WTC11 (cell line): ENCODE results near the gene ANO7. TPM values are rescaled to one million over a fixed set of nuclear protein-coding genes. Genes with fewer than 3 reads are reported as not detected.

Source experiments
- ATAC-seq: fragments of 200-7000 bp; cut with Tn5 transposase; 2 replicates; pipeline ENCODE4 v1.10.0; 2021; ENCODE audit warnings: mild to moderate bottlenecking, moderate library complexity
- CTCF ChIA-PET: fragments of 300-600 bp; sonication (Branson Sonifier 250); formaldehyde crosslinking; loops from one replicate; lab custom pipeline; 2021; ENCODE audit warnings: antibody characterized with exemption; lab: Charles Lee
- POLR2A ChIA-PET: fragments of 350-600 bp; sonication (Branson Sonifier 250); formaldehyde crosslinking; loops from one replicate; lab custom pipeline; 2021; ENCODE audit warnings: antibody characterized with exemption; lab: Charles Lee
- DNase-seq: peaks from one replicate; pipeline ENCODE4 v3.0.0; 2021; ENCODE audit warnings: low spot score
- H3K27ac Mint-ChIP-seq: 2 replicates; pipeline ENCODE4 v1.8.0; 2021; ENCODE audit warnings: mixed read lengths
- H3K27me3 Mint-ChIP-seq: 2 replicates; pipeline ENCODE4 v1.8.0; 2021; ENCODE audit warnings: low read depth, mild to moderate bottlenecking, moderate library complexity, mixed read lengths
- H3K36me3 Mint-ChIP-seq: 2 replicates; pipeline ENCODE4 v1.8.0; 2021; ENCODE audit warnings: mixed read lengths
- H3K4me1 Mint-ChIP-seq: 2 replicates; pipeline ENCODE4 v1.8.0; 2022; ENCODE audit warnings: mixed read lengths
- H3K4me3 Mint-ChIP-seq: 2 replicates; pipeline ENCODE4 v1.8.0; 2021; ENCODE audit warnings: mild to moderate bottlenecking, moderate library complexity, mixed read lengths
- H3K9me3 Mint-ChIP-seq: 2 replicates; pipeline ENCODE4 v1.8.0; 2021; ENCODE audit warnings: mixed read lengths
- CBFB ChIP-seq: sonication (generic); formaldehyde crosslinking; IDR thresholded peaks from 2 replicates; pipeline ENCODE4 v1.8.1; 2022; ENCODE audit warnings: mild to moderate bottlenecking, low read depth, missing genetic modification reagents
- ELF4 ChIP-seq: sonication (generic); formaldehyde crosslinking; IDR thresholded peaks from 2 replicates; pipeline ENCODE4 v1.8.1; 2022; ENCODE audit warnings: low read depth, mild to moderate bottlenecking, moderate library complexity, missing genetic modification reagents
- EMX1 ChIP-seq: fragments of 250-450 bp; sonication (Bioruptor Pico); IDR thresholded peaks from 2 replicates; pipeline ENCODE4 v1.8.0; 2021; ENCODE audit warnings: mild to moderate bottlenecking
- ETV6 ChIP-seq: sonication (generic); formaldehyde crosslinking; IDR thresholded peaks from 2 replicates; pipeline ENCODE4 v1.8.1; 2022; ENCODE audit warnings: mild to moderate bottlenecking, missing genetic modification reagents
- JAZF1 ChIP-seq: fragments of 250-450 bp; sonication (Bioruptor Pico); IDR thresholded peaks from 2 replicates; pipeline ENCODE4 v1.9.0; 2021; ENCODE audit warnings: moderate library complexity, mild to moderate bottlenecking, inconsistent platforms
- JUN ChIP-seq: sonication (generic); formaldehyde crosslinking; IDR thresholded peaks from 2 replicates; pipeline ENCODE4 v1.8.0; 2023; ENCODE audit warnings: mild to moderate bottlenecking, missing genetic modification reagents
- MYBL2 ChIP-seq: sonication (generic); formaldehyde crosslinking; IDR thresholded peaks from 2 replicates; pipeline ENCODE4 v1.8.1; 2023; ENCODE audit warnings: mild to moderate bottlenecking, moderate library complexity, missing genetic modification reagents
- NR1H2 ChIP-seq: sonication (generic); formaldehyde crosslinking; IDR thresholded peaks from 2 replicates; pipeline ENCODE4 v1.9.0; 2021; ENCODE audit warnings: mild to moderate bottlenecking, moderate library complexity, missing genetic modification reagents
- PRRX2 ChIP-seq: fragments of 250-450 bp; sonication (Bioruptor Pico); IDR thresholded peaks from 2 replicates; pipeline ENCODE4 v1.8.0; 2021; ENCODE audit warnings: mild to moderate bottlenecking
- RORB ChIP-seq: fragments of 250-450 bp; sonication (Bioruptor Pico); IDR thresholded peaks from 2 replicates; pipeline ENCODE4 v1.9.0; 2021; ENCODE audit warnings: mild to moderate bottlenecking
- TEAD1 ChIP-seq: sonication (generic); formaldehyde crosslinking; IDR thresholded peaks from 2 replicates; pipeline ENCODE4 v1.8.0; 2022; ENCODE audit warnings: mild to moderate bottlenecking, missing genetic modification reagents
- ZBTB21 ChIP-seq: sonication (generic); formaldehyde crosslinking; IDR thresholded peaks from 2 replicates; pipeline ENCODE4 v1.8.1; 2023; ENCODE audit warnings: mild to moderate bottlenecking, missing genetic modification reagents, borderline replicate concordance
- ZNF138 ChIP-seq: sonication (generic); formaldehyde crosslinking; conservative IDR thresholded peaks from 2 replicates; pipeline ENCODE4 v1.8.1; 2022; ENCODE audit warnings: mild to moderate bottlenecking, moderate library complexity, missing genetic modification reagents
- ZNF396 ChIP-seq: fragments of 250-450 bp; sonication (Bioruptor Pico); IDR thresholded peaks from 2 replicates; pipeline ENCODE4 v1.8.0; 2021; ENCODE audit warnings: mild to moderate bottlenecking, moderate library complexity, borderline replicate concordance
- ZNF416 ChIP-seq: fragments of 250-450 bp; sonication (Bioruptor Pico); IDR thresholded peaks from 2 replicates; pipeline ENCODE4 v1.9.0; 2021; ENCODE audit warnings: mild to moderate bottlenecking, inconsistent platforms
- total RNA-seq: library from RNA; stranded (reverse); gene quantifications from 3 replicates; pipeline ENCODE4 v1.2.3, GENCODE V29; 2021
- TF ChIP-seq, protein P1 (sequence below): sonication (generic); formaldehyde crosslinking; IDR thresholded peaks from 2 replicates; pipeline ENCODE4 v1.8.1; 2023; ENCODE audit warnings: mild to moderate bottlenecking, missing genetic modification reagents, moderate library complexity
- TF ChIP-seq, protein P2 (sequence below): sonication (generic); formaldehyde crosslinking; IDR thresholded peaks from 2 replicates; pipeline ENCODE4 v1.8.1; 2022; ENCODE audit warnings: mild to moderate bottlenecking, moderate library complexity, missing genetic modification reagents
- TF ChIP-seq, protein P3 (sequence below): sonication (generic); formaldehyde crosslinking; conservative IDR thresholded peaks from 2 replicates; pipeline ENCODE4 v1.8.1; 2023; ENCODE audit warnings: mild to moderate bottlenecking, low read depth, missing genetic modification reagents, moderate library complexity
- TF ChIP-seq, protein P4 (sequence below): fragments of 250-450 bp; sonication (Bioruptor Pico); conservative IDR thresholded peaks from 2 replicates; pipeline ENCODE4 v1.9.0; 2021; ENCODE audit warnings: mild to moderate bottlenecking
- TF ChIP-seq, protein P5 (sequence below): fragments of 250-450 bp; sonication (Bioruptor Pico); IDR thresholded peaks from 2 replicates; pipeline ENCODE4 v1.9.0; 2021; ENCODE audit warnings: moderate library complexity, mild to moderate bottlenecking, inconsistent platforms, borderline replicate concordance
- TF ChIP-seq, protein P6 (sequence below): sonication (generic); formaldehyde crosslinking; IDR thresholded peaks from 2 replicates; pipeline ENCODE4 v1.8.1; 2023; ENCODE audit warnings: mild to moderate bottlenecking, missing genetic modification reagents, moderate library complexity

The ANO7 gene
- total RNA-seq, 1 experiment from 2014 or later: 8.0 TPM

DNA sequence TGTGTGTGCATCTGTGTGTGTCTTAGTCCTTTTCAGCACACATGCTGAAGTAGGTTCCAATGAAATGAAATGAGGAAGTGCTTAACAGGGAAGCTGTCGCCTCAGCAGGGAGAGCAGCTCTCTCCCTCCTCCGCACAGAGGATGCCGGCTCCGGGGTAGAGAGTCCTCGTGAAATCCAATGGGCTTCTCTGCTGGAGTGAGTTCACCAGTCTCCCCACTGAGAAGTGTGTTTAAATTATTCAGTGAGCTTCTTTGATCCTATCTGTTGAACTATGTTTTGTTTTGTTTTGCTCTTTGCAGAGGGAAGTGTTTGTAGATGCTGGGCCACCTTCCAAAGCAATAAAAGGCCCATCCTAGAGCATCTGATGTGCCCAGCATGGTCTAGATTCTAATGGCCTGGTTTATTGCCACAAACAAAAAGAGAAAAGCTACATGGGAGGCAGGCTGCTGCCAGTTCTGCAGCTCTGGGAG, 31.5 kb upstream of the ANO7 start:
- H3K27me3 Mint-ChIP-seq: no peaks in the 10 kb centered on the region
- ATAC-seq: peak; percentile 24; the same call in 1 of the 2 replicates
- TF ChIP-seq, protein P1, sequence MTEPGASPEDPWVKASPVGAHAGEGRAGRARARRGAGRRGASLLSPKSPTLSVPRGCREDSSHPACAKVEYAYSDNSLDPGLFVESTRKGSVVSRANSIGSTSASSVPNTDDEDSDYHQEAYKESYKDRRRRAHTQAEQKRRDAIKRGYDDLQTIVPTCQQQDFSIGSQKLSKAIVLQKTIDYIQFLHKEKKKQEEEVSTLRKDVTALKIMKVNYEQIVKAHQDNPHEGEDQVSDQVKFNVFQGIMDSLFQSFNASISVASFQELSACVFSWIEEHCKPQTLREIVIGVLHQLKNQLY: no peak
- TF ChIP-seq EMX1 (no peak), ELF4 (CRISPR knock-in tag) (no peak), ZNF396 (CRISPR knock-in tag) (no peak), RORB (no peak), MYBL2 (CRISPR knock-in tag) (no peak), ZNF138 (no peak), ZBTB21 (CRISPR knock-in tag) (no peak), ZNF416 (CRISPR knock-in tag) (no peak), ETV6 (CRISPR knock-in tag) (no peak), CBFB (CRISPR knock-in tag) (no peak), TEAD1 (CRISPR knock-in tag) (no peak), JAZF1 (no peak)
- TF ChIP-seq, protein P2, sequence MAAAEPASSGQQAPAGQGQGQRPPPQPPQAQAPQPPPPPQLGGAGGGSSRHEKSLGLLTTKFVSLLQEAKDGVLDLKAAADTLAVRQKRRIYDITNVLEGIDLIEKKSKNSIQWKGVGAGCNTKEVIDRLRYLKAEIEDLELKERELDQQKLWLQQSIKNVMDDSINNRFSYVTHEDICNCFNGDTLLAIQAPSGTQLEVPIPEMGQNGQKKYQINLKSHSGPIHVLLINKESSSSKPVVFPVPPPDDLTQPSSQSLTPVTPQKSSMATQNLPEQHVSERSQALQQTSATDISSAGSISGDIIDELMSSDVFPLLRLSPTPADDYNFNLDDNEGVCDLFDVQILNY (CRISPR knock-in tag): no peak
- TF ChIP-seq, protein P3, sequence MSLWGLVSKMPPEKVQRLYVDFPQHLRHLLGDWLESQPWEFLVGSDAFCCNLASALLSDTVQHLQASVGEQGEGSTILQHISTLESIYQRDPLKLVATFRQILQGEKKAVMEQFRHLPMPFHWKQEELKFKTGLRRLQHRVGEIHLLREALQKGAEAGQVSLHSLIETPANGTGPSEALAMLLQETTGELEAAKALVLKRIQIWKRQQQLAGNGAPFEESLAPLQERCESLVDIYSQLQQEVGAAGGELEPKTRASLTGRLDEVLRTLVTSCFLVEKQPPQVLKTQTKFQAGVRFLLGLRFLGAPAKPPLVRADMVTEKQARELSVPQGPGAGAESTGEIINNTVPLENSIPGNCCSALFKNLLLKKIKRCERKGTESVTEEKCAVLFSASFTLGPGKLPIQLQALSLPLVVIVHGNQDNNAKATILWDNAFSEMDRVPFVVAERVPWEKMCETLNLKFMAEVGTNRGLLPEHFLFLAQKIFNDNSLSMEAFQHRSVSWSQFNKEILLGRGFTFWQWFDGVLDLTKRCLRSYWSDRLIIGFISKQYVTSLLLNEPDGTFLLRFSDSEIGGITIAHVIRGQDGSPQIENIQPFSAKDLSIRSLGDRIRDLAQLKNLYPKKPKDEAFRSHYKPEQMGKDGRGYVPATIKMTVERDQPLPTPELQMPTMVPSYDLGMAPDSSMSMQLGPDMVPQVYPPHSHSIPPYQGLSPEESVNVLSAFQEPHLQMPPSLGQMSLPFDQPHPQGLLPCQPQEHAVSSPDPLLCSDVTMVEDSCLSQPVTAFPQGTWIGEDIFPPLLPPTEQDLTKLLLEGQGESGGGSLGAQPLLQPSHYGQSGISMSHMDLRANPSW (CRISPR knock-in tag): no peak
- TF ChIP-seq, protein P4, sequence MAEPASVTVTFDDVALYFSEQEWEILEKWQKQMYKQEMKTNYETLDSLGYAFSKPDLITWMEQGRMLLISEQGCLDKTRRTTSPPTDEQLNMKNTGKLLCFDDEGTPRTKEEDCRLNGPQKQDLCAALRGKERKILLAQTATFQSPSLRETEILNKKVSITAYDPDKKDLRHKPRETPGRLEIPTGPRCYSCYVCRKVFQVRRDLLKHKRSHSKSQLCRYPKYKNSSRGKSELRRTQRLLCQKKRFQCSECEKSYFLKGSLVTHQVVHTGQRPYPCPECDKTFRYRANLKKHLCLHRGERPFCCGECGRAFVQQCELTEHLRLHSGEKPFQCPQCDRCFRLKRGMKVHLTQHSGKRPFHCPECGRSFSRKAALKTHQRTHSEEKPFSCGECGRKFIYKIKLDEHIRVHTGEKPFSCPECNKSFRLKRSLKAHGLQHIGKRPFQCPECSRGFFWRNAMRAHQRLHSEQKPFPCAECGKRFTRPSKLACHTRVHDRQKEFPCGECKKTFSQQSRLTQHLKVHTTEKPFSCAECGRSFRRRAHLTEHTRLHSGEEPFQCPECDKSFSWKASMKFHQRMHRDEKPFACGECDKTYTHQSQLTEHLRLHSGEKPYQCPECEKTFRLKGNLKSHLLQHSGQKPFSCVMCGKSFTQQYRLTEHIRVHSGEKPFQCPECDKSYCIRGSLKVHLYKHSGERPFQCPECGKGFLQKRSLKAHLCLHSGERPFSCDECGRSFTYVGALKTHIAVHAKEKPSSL (CRISPR knock-in tag): no peak
- no peak overlapping the region for H3K4me3 Mint-ChIP-seq
- POLR2A ChIA-PET: no interaction called here
- peaks cover 8% of the 10 kb centered on the region for H3K4me1 Mint-ChIP-seq
- DNase-seq: no peak
- H3K36me3 Mint-ChIP-seq: peaks cover 6% of the 10 kb centered on the region; the same call in 1 of the 2 replicates
- no peaks in the 10 kb centered on the region for H3K9me3 Mint-ChIP-seq
- H3K27ac Mint-ChIP-seq: peak overlapping the region; percentile 51
- CTCF ChIA-PET: interaction anchor here (1.2 kb wide), 1 partner anchor 173 kb away, joined by 3 read pairs; no protein-coding TSS in a partner anchor

DNA sequence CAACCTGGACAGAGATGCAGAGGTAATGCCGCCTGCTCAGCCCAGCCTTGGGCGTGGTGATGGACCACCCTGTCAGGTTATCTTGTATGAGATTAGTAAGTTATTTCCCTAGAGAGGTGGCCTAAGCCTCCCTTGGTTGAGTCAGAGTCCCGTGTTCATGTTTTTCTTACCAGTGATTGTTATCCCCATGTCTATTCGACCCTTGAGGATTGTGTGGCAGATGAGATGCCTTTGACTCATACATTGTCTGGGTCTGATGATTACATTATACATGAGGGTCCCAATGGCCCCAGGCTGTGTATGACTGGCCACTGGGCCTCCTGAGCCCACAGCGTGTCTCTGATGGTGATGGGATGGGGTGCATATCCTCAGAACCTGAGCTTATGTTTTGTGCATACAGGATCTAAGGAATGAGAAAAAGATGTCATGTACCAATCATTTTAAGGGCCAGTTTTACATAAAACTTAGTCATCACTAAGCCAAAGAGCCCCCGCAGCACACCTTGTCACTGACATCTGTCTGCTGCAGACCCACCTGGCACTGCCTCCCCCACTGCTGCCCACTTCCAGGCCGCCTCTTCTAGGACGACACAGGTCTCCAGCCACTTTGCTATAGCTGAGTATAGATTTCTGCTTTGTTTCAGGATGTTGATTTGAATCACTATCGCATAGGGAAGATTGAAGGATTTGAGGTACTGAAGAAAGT, 30.5 kb upstream of the ANO7 start:
- Mint-ChIP-seq H3K27me3 (no peaks in the 10 kb centered on the region), H3K4me3 (no peak overlapping the region), H3K4me1 (0 out of 2 replicates have a peak, but pooled peaks cover 4% of the 10 kb centered on the region)
- POLR2A ChIA-PET: no interaction called here
- TF ChIP-seq, protein P5, sequence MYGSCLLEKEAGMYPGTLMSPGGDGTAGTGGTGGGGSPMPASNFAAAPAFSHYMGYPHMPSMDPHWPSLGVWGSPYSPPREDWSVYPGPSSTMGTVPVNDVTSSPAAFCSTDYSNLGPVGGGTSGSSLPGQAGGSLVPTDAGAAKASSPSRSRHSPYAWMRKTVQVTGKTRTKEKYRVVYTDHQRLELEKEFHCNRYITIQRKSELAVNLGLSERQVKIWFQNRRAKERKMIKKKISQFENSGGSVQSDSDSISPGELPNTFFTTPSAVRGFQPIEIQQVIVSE (CRISPR knock-in tag): no peak
- TF ChIP-seq, protein P1: no peak
- TF ChIP-seq NR1H2: no peak
- no peak for TF ChIP-seq JUN (CRISPR knock-in tag)
- no peak for TF ChIP-seq PRRX2
- TF ChIP-seq RORB: no peak
- TF ChIP-seq, protein P6, sequence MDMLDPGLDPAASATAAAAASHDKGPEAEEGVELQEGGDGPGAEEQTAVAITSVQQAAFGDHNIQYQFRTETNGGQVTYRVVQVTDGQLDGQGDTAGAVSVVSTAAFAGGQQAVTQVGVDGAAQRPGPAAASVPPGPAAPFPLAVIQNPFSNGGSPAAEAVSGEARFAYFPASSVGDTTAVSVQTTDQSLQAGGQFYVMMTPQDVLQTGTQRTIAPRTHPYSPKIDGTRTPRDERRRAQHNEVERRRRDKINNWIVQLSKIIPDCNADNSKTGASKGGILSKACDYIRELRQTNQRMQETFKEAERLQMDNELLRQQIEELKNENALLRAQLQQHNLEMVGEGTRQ: no peak
- TF ChIP-seq, all 79 proteins: peak for 0
- ATAC-seq: no peak
- H3K9me3 Mint-ChIP-seq: no peaks in the 10 kb centered on the region
- H3K27ac Mint-ChIP-seq: no peak overlapping the region
- no peak for DNase-seq
- peaks cover 6% of the 10 kb centered on the region; the same call in 1 of the 2 replicates for H3K36me3 Mint-ChIP-seq
- CTCF ChIA-PET: no interaction called here
